Measurements from ENCODE around the gene BTBD3. TPM values are rescaled to one million over a fixed set of nuclear protein-coding genes. Genes with fewer than 3 reads are reported as not detected.

The BTBD3 gene
- total RNA-seq, 2 experiments from 2014 or later = 7.2 to 8.2 TPM

DNA sequence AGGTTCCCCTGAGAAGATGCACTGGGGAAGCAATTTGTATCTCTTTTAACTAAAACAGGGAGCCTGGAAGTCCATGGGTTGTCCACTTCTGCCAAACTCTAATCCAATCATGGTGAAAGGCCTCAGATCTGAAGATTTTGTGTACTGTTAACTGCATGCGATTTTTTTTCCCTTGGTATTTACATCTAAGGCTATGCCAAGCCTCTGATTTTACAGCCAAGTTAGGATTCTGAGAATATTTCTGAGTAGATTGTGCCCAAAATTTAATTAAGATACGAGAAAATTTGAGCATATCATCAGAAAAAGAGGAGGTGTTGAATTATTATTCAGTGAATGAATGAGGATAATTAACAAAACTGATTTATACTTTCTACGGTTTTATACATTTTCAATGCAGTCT is 34.0 kb downstream of the BTBD3 start:
- Mint-ChIP-seq H3K27ac (no peak overlapping the region), H3K9me3 (no peaks in the 10 kb centered on the region), H3K4me1 (ENCODE audit: low read depth) (no peaks in the 10 kb centered on the region), H3K4me3 (no peak overlapping the region), H3K27me3 (ENCODE audit: low read depth) (peaks cover 5% of the 10 kb centered on the region), H3K36me3 (ENCODE audit: low read depth) (no peaks in the 10 kb centered on the region)
- intact Hi-C loops (cut with micrococcal nuclease) = no loop called here
- DNase-seq = no peak
- CTCF ChIA-PET = no interaction called here

DNA sequence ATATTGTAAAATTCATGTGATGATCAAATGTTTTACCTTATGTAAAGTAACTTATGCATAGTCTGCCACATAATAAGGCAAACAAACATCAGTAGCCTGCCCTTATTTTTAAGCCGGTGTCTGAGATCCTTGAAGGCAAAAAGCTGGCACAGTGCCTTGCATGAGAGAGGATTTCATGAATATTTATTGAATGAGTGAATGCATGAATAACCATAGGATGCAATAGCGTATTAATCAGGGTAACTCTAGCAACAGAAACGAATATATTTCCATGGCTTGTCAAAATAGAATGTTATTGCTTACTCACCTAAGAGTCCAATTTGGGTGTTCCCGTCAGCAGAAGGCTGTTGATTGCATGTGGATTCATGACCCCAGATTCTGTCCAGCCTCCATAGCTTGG is 34.9 kb downstream of the BTBD3 start:
- intact Hi-C loops (cut with micrococcal nuclease) = no loop called here
- Mint-ChIP-seq H3K27ac (no peak overlapping the region), H3K4me3 (no peak overlapping the region), H3K4me1 (ENCODE audit: low read depth) (no peaks in the 10 kb centered on the region), H3K36me3 (ENCODE audit: low read depth) (no peaks in the 10 kb centered on the region), H3K27me3 (ENCODE audit: low read depth) (peaks cover 7% of the 10 kb centered on the region), H3K9me3 (no peaks in the 10 kb centered on the region)
- CTCF ChIA-PET = no interaction called here
- DNase-seq = no peak

DNA sequence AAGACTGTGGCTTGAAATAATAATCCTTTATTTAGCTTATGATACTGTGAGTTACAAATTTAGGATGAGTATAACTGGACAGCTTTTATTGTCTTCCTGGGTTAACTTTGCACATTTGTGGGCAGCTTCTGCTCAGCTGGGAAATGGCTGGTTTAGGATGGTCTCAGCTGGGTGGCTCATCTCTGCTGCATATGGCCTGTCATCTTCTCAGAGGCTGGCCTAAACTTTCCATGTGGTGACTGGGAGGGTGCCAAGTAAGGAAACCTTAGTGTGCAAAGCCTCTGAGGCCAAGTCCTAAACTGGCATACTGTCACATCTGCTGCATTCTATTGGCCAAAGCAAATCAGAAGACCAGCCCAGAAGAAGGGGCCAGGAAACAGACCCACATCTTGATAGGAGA is 40.2 kb downstream of the BTBD3 start:
- Mint-ChIP-seq H3K36me3 (ENCODE audit: low read depth) (no peaks in the 10 kb centered on the region), H3K4me1 (ENCODE audit: low read depth) (peaks cover 3% of the 10 kb centered on the region), H3K9me3 (no peaks in the 10 kb centered on the region), H3K4me3 (no peak overlapping the region), H3K27ac (no peak overlapping the region), H3K27me3 (ENCODE audit: low read depth) (peaks cover 10% of the 10 kb centered on the region)
- CTCF ChIA-PET = interaction anchor here (0.8 kb wide), 1 partner anchor 35 kb away, joined by 3 read pairs; no protein-coding TSS in a partner anchor
- intact Hi-C loops (cut with micrococcal nuclease) = no loop called here
- no peak for DNase-seq

DNA sequence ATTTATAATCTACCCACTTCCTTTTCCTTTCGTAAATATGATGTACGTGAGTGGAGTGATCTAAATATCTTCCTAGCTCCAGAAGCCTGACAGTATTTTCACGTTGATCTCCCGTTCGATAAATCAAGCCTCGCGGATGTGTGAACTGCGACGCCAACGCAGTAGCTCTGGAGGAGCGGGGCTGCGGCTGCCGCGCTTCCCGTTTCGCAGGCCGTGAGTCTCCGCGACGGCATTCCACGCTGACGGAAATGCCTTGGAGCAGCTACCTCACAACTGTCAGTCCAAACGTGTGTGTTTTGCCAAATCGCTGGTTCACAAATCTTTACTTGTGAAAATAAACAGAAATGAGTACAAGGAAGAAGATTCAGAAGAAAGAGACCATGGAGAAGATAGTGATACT is 41.2 kb downstream of the BTBD3 start:
- no peak for DNase-seq
- intact Hi-C loops (cut with micrococcal nuclease) = no loop called here
- peaks cover 3% of the 10 kb centered on the region for H3K4me1 Mint-ChIP-seq (ENCODE audit: low read depth)
- H3K4me3 Mint-ChIP-seq = no peak overlapping the region
- CTCF ChIA-PET = no interaction called here
- H3K27me3 Mint-ChIP-seq (ENCODE audit: low read depth) = peaks cover 10% of the 10 kb centered on the region
- H3K27ac Mint-ChIP-seq = no peak overlapping the region
- no peaks in the 10 kb centered on the region for H3K36me3 Mint-ChIP-seq (ENCODE audit: low read depth)
- no peaks in the 10 kb centered on the region for H3K9me3 Mint-ChIP-seq

DNA sequence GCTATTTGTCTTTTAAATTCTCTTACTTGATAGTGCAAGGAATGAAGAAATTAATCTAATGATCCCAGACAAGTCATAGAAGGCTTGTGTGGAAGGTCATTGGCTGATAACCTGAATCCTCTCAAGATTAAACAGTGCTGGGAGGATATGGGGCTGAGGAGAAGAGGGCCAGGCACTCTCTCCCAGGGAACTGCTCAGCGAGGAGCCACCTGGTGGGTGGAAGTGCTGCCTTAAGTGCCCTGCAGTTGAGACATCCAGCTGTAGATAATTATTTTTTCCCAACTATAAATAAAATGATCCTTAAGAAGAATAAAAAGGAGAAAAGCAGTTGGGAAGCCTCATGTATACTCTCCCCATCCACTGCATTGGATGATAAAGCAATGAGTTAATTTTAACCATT is 47.9 kb downstream of the BTBD3 start:
- Mint-ChIP-seq H3K4me3 (no peak overlapping the region), H3K9me3 (no peaks in the 10 kb centered on the region), H3K36me3 (ENCODE audit: low read depth) (no peaks in the 10 kb centered on the region), H3K27ac (no peak overlapping the region), H3K4me1 (ENCODE audit: low read depth) (no peaks in the 10 kb centered on the region), H3K27me3 (ENCODE audit: low read depth) (peaks cover 2% of the 10 kb centered on the region)
- DNase-seq = no peak
- intact Hi-C loops (cut with micrococcal nuclease) = no loop called here
- CTCF ChIA-PET = no interaction called here

DNA sequence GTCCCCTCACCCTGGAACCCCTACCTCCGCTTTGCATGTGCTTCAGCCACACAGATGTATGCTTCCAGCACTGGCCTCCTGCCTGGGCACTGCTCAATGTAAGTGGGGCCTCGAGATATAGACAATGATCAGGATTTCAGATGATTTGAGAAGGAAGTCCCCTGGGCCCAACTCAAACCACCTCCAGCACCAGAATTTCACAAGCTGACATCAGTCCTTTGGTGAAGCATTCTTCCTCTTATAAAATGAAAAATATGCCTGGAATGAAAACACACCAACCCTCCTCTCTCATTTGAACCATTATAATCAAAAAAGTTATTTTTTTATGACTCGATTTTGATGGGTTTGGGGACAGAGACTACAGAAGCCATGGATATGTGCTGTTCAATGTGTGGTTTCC is 48.5 kb downstream of the BTBD3 start:
- intact Hi-C loops (cut with micrococcal nuclease) = no loop called here
- H3K4me3 Mint-ChIP-seq = no peak overlapping the region
- CTCF ChIA-PET = no interaction called here
- no peak for DNase-seq
- H3K27ac Mint-ChIP-seq = no peak overlapping the region
- no peaks in the 10 kb centered on the region for H3K9me3 Mint-ChIP-seq
- H3K27me3 Mint-ChIP-seq (ENCODE audit: low read depth) = peaks cover 2% of the 10 kb centered on the region
- H3K4me1 Mint-ChIP-seq (ENCODE audit: low read depth) = no peaks in the 10 kb centered on the region
- no peaks in the 10 kb centered on the region for H3K36me3 Mint-ChIP-seq (ENCODE audit: low read depth)

DNA sequence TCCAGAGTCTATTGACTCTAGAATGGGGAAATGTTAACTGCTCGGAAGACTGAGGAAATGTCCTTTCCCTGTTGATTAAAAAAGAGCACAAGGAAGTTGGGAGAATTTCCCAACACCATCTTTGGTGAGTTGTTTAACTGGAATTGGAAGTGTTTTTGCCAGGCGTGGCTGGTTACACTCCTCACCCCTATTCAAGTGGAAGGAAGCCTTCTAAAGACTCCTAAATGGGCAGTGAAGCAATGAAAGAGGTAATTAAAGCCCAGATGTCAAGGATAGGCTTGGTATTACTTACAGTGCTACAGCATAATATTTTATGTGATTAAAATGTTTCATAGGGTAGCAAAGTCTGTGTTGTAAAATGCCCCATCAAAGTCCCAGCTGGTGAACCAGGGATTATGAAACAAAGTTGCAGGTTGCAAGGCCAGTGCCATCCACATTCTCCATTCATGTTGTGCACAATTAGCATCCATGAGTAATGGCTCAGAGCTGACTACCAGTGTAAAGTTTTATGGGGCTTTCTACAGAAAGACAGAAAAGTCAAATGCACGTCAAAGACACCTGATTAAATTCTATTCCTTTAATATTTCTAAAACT is 52.6 kb downstream of the BTBD3 start:
- no peak overlapping the region for H3K27ac Mint-ChIP-seq
- H3K4me1 Mint-ChIP-seq (ENCODE audit: low read depth) = no peaks in the 10 kb centered on the region
- CTCF ChIA-PET = interaction anchor here (0.6 kb wide), 1 partner anchor 987 kb away, joined by 3 read pairs; no protein-coding TSS in a partner anchor
- no peaks in the 10 kb centered on the region for H3K36me3 Mint-ChIP-seq (ENCODE audit: low read depth)
- peaks cover 2% of the 10 kb centered on the region for H3K27me3 Mint-ChIP-seq (ENCODE audit: low read depth)
- intact Hi-C loops (cut with micrococcal nuclease) = no loop called here
- H3K9me3 Mint-ChIP-seq = peaks cover 2% of the 10 kb centered on the region
- no peak for DNase-seq
- H3K4me3 Mint-ChIP-seq = no peak overlapping the region

DNA sequence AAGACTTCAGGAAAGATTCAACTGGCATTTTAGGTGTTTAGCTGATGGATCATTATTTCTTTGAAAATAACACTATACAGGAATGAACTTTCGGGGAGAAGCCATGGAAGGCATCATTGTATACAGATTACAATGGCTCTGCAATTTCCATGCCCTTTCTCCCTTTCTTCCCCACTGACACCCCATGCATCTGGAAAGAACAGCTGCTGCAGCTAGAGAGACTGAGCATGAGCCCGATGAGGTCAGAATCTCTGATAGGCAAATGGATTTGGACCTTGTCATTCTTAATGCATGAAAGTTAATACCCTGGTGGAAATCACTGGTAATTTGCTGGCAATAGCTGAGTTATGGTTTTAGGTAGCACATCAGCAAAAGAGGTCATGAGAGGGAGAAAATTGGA is 54.8 kb downstream of the BTBD3 start:
- intact Hi-C loops (cut with micrococcal nuclease) = no loop called here
- Mint-ChIP-seq H3K27ac (no peak overlapping the region), H3K36me3 (ENCODE audit: low read depth) (no peaks in the 10 kb centered on the region), H3K9me3 (peaks cover 2% of the 10 kb centered on the region), H3K4me1 (ENCODE audit: low read depth) (no peaks in the 10 kb centered on the region), H3K4me3 (no peak overlapping the region), H3K27me3 (ENCODE audit: low read depth) (peaks cover 2% of the 10 kb centered on the region)
- CTCF ChIA-PET = no interaction called here
- no peak for DNase-seq
